Upper lobe of left lung (tissue), 4 donors: Measurements from ENCODE around the gene ABCA13.
"Not testable (repeated sequence)": the region's sequence is repeated elsewhere in the genome, so short reads cannot be mapped to it uniquely, and the experiment has no call there.

Experiments used
- EP300 ChIP-seq, 4 donors: sonication (generic); formaldehyde crosslinking; IDR thresholded peaks; one replicate each; pipeline ENCODE4 v1.5.1; 2017; ENCODE audit warnings: antibody characterized with exemption in 4 of 4, control low read depth in 2 of 4
- POLR2A ChIP-seq, 4 donors: fragments of 450-650 bp; IDR thresholded peaks; one replicate each; pipeline ENCODE4 v1.5.1; 2016 to 2017; ENCODE audit warnings: antibody characterized with exemption in 4 of 4, mild to moderate bottlenecking in 2 of 4
- POLR2AphosphoS5 ChIP-seq, 2 donors: sonication (generic); formaldehyde crosslinking; IDR thresholded peaks; one replicate each; pipeline ENCODE4 v1.5.1; 2017; ENCODE audit warnings: antibody characterized with exemption in 2 of 2
- TF ChIP-seq, protein P1 (sequence below), 6 experiments: fragments of 450-650 bp in 4 of 6; fragments of 200-600 bp in 2 of 6; sonication (generic) in 2 of 6; IDR thresholded peaks; one replicate each; pipeline ENCODE4 v1.5.1; 2016 to 2019; ENCODE audit warnings: antibody characterized with exemption in 6 of 6

DNA sequence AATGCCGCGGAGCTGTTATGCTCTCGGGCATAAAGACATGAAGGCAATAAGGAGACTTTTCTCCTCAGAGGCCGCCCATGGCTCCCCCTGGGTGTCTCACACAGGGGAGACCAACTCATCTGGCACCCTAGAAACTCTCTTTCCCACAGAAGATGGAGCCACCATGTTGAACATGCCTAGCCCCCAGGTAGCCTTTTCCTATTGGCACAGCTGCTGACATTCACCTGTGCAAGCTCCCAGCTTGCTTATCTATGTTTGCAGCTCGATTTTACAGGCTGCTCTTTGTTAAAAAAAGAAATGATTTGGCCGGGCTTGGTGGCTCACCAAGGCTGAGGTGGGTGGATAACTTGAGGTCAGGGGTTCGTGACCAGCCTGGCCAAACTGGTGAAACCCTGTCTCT lies 23.6 kb upstream of the ABCA13 start:
- TF ChIP-seq, protein P1, sequence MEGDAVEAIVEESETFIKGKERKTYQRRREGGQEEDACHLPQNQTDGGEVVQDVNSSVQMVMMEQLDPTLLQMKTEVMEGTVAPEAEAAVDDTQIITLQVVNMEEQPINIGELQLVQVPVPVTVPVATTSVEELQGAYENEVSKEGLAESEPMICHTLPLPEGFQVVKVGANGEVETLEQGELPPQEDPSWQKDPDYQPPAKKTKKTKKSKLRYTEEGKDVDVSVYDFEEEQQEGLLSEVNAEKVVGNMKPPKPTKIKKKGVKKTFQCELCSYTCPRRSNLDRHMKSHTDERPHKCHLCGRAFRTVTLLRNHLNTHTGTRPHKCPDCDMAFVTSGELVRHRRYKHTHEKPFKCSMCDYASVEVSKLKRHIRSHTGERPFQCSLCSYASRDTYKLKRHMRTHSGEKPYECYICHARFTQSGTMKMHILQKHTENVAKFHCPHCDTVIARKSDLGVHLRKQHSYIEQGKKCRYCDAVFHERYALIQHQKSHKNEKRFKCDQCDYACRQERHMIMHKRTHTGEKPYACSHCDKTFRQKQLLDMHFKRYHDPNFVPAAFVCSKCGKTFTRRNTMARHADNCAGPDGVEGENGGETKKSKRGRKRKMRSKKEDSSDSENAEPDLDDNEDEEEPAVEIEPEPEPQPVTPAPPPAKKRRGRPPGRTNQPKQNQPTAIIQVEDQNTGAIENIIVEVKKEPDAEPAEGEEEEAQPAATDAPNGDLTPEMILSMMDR (IDR thresholded peaks at IDR 0.05) = not testable (repeated sequence)
- TF ChIP-seq POLR2A, POLR2AphosphoS5, EP300 (IDR thresholded peaks at IDR 0.05): not testable (repeated sequence)
